Breast epithelium (tissue), 3 donors: ENCODE measurements around the gene CCDC51.

Experiments
- POLR2A ChIP-seq: fragments of 450-650 bp; IDR thresholded peaks from one replicate; pipeline ENCODE4 v1.6.1; 2016; ENCODE audit warnings: antibody characterized with exemption, mild to moderate bottlenecking, moderate library complexity
- TF ChIP-seq, protein P1 (sequence below), 3 donors: fragments of 450-650 bp; IDR thresholded peaks; one replicate each; pipeline ENCODE4 v1.5.1; 2016 to 2017; ENCODE audit warnings: antibody characterized with exemption in 3 of 3, mild to moderate bottlenecking in 3 of 3, moderate library complexity in 3 of 3

- TF ChIP-seq, protein P1, sequence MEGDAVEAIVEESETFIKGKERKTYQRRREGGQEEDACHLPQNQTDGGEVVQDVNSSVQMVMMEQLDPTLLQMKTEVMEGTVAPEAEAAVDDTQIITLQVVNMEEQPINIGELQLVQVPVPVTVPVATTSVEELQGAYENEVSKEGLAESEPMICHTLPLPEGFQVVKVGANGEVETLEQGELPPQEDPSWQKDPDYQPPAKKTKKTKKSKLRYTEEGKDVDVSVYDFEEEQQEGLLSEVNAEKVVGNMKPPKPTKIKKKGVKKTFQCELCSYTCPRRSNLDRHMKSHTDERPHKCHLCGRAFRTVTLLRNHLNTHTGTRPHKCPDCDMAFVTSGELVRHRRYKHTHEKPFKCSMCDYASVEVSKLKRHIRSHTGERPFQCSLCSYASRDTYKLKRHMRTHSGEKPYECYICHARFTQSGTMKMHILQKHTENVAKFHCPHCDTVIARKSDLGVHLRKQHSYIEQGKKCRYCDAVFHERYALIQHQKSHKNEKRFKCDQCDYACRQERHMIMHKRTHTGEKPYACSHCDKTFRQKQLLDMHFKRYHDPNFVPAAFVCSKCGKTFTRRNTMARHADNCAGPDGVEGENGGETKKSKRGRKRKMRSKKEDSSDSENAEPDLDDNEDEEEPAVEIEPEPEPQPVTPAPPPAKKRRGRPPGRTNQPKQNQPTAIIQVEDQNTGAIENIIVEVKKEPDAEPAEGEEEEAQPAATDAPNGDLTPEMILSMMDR (IDR thresholded peaks at IDR 0.05) = no peak
- no peak for TF ChIP-seq POLR2A
These were observed 17.2 kb downstream of the CCDC51 start for GRCh38 chr3:48422681-48423080.
